Spleen (tissue), 11 donors: Measurements from ENCODE around the gene HPS5. TPM values are rescaled to one million over a fixed set of nuclear protein-coding genes. Genes with fewer than 3 reads are reported as not detected.

Source experiments
- DNase-seq: peaks from one replicate; pipeline ENCODE4 v3.0.0-alpha.2; 2020
- H3K27ac ChIP-seq, 8 donors: fragments of 200-600 bp; sonication (generic) in 7 of 8; 1 replicate in 4 of 8; 2 replicates in 4 of 8; pipeline versions ENCODE4 v1.5.0 to v1.8.0; 2016 to 2021; ENCODE audit warnings: inconsistent platforms in 4 of 8, mild to moderate bottlenecking in 4 of 8, moderate library complexity in 1 of 8
- H3K27me3 ChIP-seq, 7 donors: fragments of 200-600 bp; sonication (generic) in 6 of 7; replicated peaks in 1 of 7; 1 replicate in 4 of 7; 2 replicates in 3 of 7; pipeline versions ENCODE4 v1.5.0 to v1.8.0; 2016 to 2021; ENCODE audit warnings: inconsistent platforms in 3 of 7, mild to moderate bottlenecking in 1 of 7
- H3K36me3 ChIP-seq, 6 donors: fragments of 200-600 bp; sonication (generic) in 5 of 6; 1 replicate in 4 of 6; 2 replicates in 2 of 6; pipeline versions ENCODE4 v1.5.0 to v1.8.0; 2016 to 2021; ENCODE audit warnings: inconsistent platforms in 2 of 6
- H3K4me1 ChIP-seq, 6 donors: fragments of 200-600 bp; sonication (generic) in 5 of 6; 1 replicate in 3 of 6; 2 replicates in 3 of 6; pipeline versions ENCODE4 v1.5.0 to v1.8.0; 2016 to 2021; ENCODE audit warnings: inconsistent platforms in 3 of 6
- H3K4me3 ChIP-seq, 8 donors: fragments of 200-600 bp; sonication (generic) in 7 of 8; 1 replicate in 4 of 8; 2 replicates in 4 of 8; pipeline versions ENCODE4 v1.5.0 to v1.8.0; 2016 to 2021; ENCODE audit warnings: inconsistent platforms in 4 of 8, mild to moderate bottlenecking in 4 of 8, moderate library complexity in 2 of 8
- H3K9me3 ChIP-seq, 8 donors: fragments of 200-600 bp; sonication (generic) in 7 of 8; 1 replicate in 4 of 8; 2 replicates in 4 of 8; pipeline versions ENCODE4 v1.5.0 to v1.8.0; 2016 to 2021; ENCODE audit warnings: inconsistent platforms in 4 of 8
- CTCF ChIP-seq, 11 experiments: fragments of 200-600 bp in 7 of 11; fragments of 450-650 bp in 4 of 11; sonication (generic) in 4 of 11; IDR thresholded peaks in 8 of 11; conservative IDR thresholded peaks in 3 of 11; 1 replicate in 7 of 11; 2 replicates in 4 of 11; pipeline versions ENCODE4 v1.4.0 to v1.8.0; 2016 to 2021; ENCODE audit warnings: antibody characterized with exemption in 11 of 11, inconsistent platforms in 4 of 11, mild to moderate bottlenecking in 1 of 11
- POLR2A ChIP-seq, 3 donors: fragments of 450-650 bp; IDR thresholded peaks; one replicate each; pipeline ENCODE4 v1.5.1; 2017; ENCODE audit warnings: antibody characterized with exemption in 3 of 3, mild to moderate bottlenecking in 1 of 3
- POLR2AphosphoS5 ChIP-seq, 3 donors: sonication (generic); formaldehyde crosslinking; IDR thresholded peaks; one replicate each; pipeline ENCODE4 v1.5.1; 2017; ENCODE audit warnings: antibody characterized with exemption in 3 of 3
- WGBS, 5 donors: extraction: QIAGEN DNeasy Blood & Tissue Kit in 3 of 5; methylation state at CpG; one replicate each; pipeline versions ENCODE4 v1.1.5 to v1.1.7; 2013 to 2018; 5-methylcytosine and 5-hydroxymethylcytosine counted together
- intact Hi-C: fragments of 100-400 bp; cut with DNase I; formaldehyde crosslinking; loops from one replicate; pipeline ENCODE4 v1.15.0; 2023; ENCODE audit warnings: low total_unique reads
- polyA plus RNA-seq, 3 donors: library from polyadenylated mRNA; stranded (reverse); fragments of 200-250 nt; gene quantifications; one replicate each; pipeline ENCODE4 v1.2.1, GENCODE V29; 2013
- total RNA-seq, 7 donors: library from RNA; depleted of rRNA in 3 of 7; stranded (reverse); fragments of >200 nt in 3 of 7; fragmentation: NEBNext Ultra II Directional in 4 of 7; extraction: Animal tissue kit (Norgen Biotek cat#: 25700) in 4 of 7; gene quantifications; one replicate each; pipeline versions ENCODE4 v1.1.0 to v1.2.1, GENCODE V29; 2016 to 2021
- donor health status: healthy with polysubstance abuse.
- donor health status: DM: no; HTN: no; CAD: no; lungs with moderate emphysema.
- donor health status: DM: no; HTN: no; CAD: no.
- donor health status: Bipolar disorder and iron deficiency.
- donor health status: healthy.
- donor health status: DM: no; HTN: no; CAD: no.
- donor health status: DM: yes; HTN: yes; CAD: no.

The HPS5 gene
- total and polyA plus RNA-seq, 10 donors = 10.3 to 35.7 (median 27.7) TPM

GRCh38 chr11:18315893-18316292 is 6.0 kb downstream of the HPS5 start:
- Histone ChIP-seq H3K4me1 (peaks cover 10 to 84% (median 38%) of the 10 kb centered on the region in 6 donors), H3K36me3 (peaks cover 0 to 54% (median 1%) of the 10 kb centered on the region in 6 donors), H3K27ac (peak overlapping the region in 1 of 8 donors; percentile 77), H3K4me3 (no peak overlapping the region), H3K9me3 (no peaks in the 10 kb centered on the region), H3K27me3 (no peaks in the 10 kb centered on the region)
- intact Hi-C loops = no loop called here
- 93 to 97% (median 95%) methylated on average over 2 of the region's 2 CpGs for WGBS, 5 donors
- TF ChIP-seq CTCF (IDR thresholded peaks at IDR 0.05 in 8 of 11, conservative IDR thresholded peaks at IDR 0.05 in 3 of 11) = no peak
- TF ChIP-seq POLR2A (IDR thresholded peaks at IDR 0.05) = no peak
- no peak for TF ChIP-seq POLR2AphosphoS5 (IDR thresholded peaks at IDR 0.05)
- DNase-seq = no peak

DNA sequence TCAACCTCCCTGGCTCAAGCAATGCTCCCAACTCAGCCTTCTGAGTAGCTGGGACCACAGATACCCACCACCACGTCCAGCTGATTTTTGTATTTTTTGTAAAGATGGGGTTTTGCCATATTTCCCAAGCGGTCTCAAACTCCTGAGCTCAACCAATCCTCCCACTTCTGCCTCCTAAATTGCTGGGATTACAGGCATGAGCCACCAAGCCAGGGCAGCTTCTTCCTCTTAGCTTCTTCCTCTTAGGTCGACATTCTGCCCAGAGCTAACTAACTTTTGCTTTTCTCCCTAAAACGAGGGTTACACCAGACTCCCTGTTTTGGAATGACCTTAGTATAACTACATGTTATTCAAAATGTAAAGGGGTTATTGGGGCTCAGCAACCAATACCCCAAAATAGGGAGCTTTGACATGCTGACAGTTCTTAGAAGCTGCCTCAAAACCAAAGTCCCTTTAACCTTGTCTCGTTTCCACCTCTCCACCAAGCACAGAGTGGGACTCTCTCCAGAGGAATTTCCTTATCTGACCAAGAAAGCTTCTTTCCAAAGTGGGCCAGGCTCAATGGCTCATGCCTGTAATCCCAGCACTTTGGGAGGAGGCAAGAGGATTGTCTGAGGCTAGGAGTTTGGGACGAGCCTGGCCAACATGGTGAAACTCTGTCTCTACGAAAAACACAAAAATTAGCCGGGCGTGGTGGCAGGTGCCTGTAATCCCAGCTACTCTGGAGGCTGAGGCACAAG is 7.0 kb downstream of the HPS5 start:
- Histone ChIP-seq H3K4me1 (peaks cover 3 to 81% (median 33%) of the 10 kb centered on the region in 6 donors), H3K9me3 (no peaks in the 10 kb centered on the region), H3K27ac (peak overlapping the region in 6 of 8 donors; percentile 30 to 77 (median 49)), H3K36me3 (peaks cover 0 to 63% (median 9%) of the 10 kb centered on the region in 6 donors), H3K27me3 (no peaks in the 10 kb centered on the region), H3K4me3 (no peak overlapping the region)
- TF ChIP-seq CTCF (IDR thresholded peaks at IDR 0.05 in 8 of 11, conservative IDR thresholded peaks at IDR 0.05 in 3 of 11) (no peak), POLR2A (IDR thresholded peaks at IDR 0.05) (no peak), POLR2AphosphoS5 (IDR thresholded peaks at IDR 0.05) (no peak)
- intact Hi-C loops = no loop called here
- 75 to 84% (median 82%) methylated on average over 9 of the region's 9 CpGs for WGBS, 5 donors
- DNase-seq = no peak

GRCh38 chr11:18313965-18314763 is 7.8 kb downstream of the HPS5 start:
- Histone ChIP-seq H3K27me3 (no peaks in the 10 kb centered on the region), H3K27ac (peak overlapping the region in 5 of 8 donors; percentile 9 to 77 (median 58)), H3K36me3 (peaks cover 0 to 71% (median 17%) of the 10 kb centered on the region in 6 donors), H3K4me1 (peaks cover 3 to 73% (median 29%) of the 10 kb centered on the region in 6 donors), H3K4me3 (no peak overlapping the region), H3K9me3 (no peaks in the 10 kb centered on the region)
- intact Hi-C loops = no loop called here
- no peak for DNase-seq
- no peak for TF ChIP-seq POLR2A (IDR thresholded peaks at IDR 0.05)
- TF ChIP-seq CTCF (IDR thresholded peaks at IDR 0.05 in 8 of 11, conservative IDR thresholded peaks at IDR 0.05 in 3 of 11) = no peak
- TF ChIP-seq POLR2AphosphoS5 (IDR thresholded peaks at IDR 0.05) = no peak
- 74 to 82% (median 78%) methylated on average over 9 to 10 of the region's 10 CpGs for WGBS, 5 donors
